ENCODE measurements around the gene GPAT2. TPM values are rescaled to one million over a fixed set of nuclear protein-coding genes. Genes with fewer than 3 reads are reported as not detected.
"Not testable (repeated sequence)": the region's sequence is repeated elsewhere in the genome, so short reads cannot be mapped to it uniquely, and the experiment has no call there.

GPAT2 gene
- total RNA-seq, 8 experiments from 2014 or later = 0.05 to 3.2 (median 0.41) TPM

DNA sequence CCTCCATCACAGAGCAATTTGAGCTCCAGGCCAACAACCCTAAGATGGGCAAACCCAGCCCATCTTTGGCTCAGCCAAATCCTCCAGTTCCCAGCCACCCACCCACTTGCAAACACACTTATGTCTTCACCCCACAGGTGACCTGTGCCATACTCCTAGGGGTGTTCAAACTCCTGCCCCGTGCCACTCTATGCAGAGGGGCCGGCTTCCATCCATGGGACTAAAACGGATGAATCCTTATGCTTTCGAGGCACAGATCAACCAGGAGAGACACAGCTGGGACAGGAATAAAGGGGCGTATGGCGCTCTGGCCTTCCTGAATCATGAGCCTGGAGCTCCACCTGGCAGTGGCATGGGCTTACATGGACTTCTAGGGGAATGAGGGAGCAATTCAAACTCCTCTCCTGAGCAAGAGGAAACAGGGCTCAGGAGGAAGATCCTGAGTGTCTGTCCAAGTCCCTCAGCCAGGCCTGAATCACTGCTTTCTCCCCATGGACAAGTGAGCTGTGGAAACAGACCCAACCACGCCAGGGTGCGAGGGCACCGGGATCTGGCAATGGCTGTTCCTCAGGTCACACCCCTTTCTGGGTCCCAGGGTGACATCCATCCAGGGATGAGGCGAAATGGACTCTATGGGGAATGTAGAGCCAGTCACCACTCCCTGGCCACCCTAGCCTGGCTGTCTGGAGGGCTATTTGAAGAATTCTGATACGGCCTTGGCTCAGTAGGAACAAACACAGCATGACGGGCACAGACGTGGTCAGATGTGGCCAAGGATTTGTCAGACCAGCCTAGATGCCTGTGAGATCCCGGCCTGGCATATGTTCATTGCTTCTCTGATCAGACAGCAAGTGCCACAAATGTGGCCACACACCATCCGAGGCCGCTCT is 36.6 kb upstream of the GPAT2 start:
- not testable (repeated sequence) for ATAC-seq (replicated peaks in 6 of 8); H3K27ac ChIP-seq; H3K4me1 ChIP-seq (replicated peaks in 1 of 2); H3K4me3 ChIP-seq
- in situ Hi-C loops (cut with MboI; ENCODE audit: low pct_unique_long_range_greater_than_20kb in 2 of 9, low sequenced_read_pairs in 9 of 9, unreplicated experiment in 9 of 9) = loop anchor here in 2 of 9 experiments (25.0 kb wide), 1 partner anchor 1591 kb away; the partner anchor contains the start of genes ACTR1B (in 2 of the 2) and C2orf92 (in 2 of the 2)
- WGBS, 10 experiments = 45 to 100% (median 94%) methylated on average over 1 to 5 of the region's 16 CpGs; no CpG with 5 or more reads in 5 of the 10 experiments

- not testable (repeated sequence) for ATAC-seq (replicated peaks in 6 of 8); H3K4me3 ChIP-seq; H3K27ac ChIP-seq; H3K4me1 ChIP-seq (replicated peaks in 1 of 2)
- in situ Hi-C loops (cut with MboI; ENCODE audit: low pct_unique_long_range_greater_than_20kb in 2 of 9, low sequenced_read_pairs in 9 of 9, unreplicated experiment in 9 of 9) = loop anchor here in 2 of 9 experiments (25.0 kb wide), 1 partner anchor 1592 kb away; the partner anchor contains the start of genes ACTR1B (in 2 of the 2) and C2orf92 (in 2 of the 2)
- 40 to 100% (median 60%) methylated on average over 1 of the region's 5 CpGs; no CpG with 5 or more reads in 5 of the 10 experiments for WGBS, 10 experiments
These were observed 35.6 kb upstream of the GPAT2 start for GRCh38 chr2:96070351-96070750.

- 60% methylated on average over 1 of the region's 8 CpGs; no CpG with 5 or more reads in 8 of the 10 experiments for WGBS, 10 experiments
- in situ Hi-C loops (cut with MboI; ENCODE audit: low pct_unique_long_range_greater_than_20kb in 2 of 9, low sequenced_read_pairs in 9 of 9, unreplicated experiment in 9 of 9) = loop anchor here in 2 of 9 experiments (25.0 kb wide), 1 partner anchor 1592 kb away; the partner anchor contains the start of genes ACTR1B (in 2 of the 2) and C2orf92 (in 2 of the 2)
- H3K4me3 ChIP-seq; H3K4me1 ChIP-seq (replicated peaks in 1 of 2); H3K27ac ChIP-seq: not testable (repeated sequence)
- ATAC-seq (replicated peaks in 6 of 8) = peak in 3 of 8 experiments; percentile 12 to 46 (median 23)
These were observed 35.2 kb upstream of the GPAT2 start for GRCh38 chr2:96069878-96070277.

DNA sequence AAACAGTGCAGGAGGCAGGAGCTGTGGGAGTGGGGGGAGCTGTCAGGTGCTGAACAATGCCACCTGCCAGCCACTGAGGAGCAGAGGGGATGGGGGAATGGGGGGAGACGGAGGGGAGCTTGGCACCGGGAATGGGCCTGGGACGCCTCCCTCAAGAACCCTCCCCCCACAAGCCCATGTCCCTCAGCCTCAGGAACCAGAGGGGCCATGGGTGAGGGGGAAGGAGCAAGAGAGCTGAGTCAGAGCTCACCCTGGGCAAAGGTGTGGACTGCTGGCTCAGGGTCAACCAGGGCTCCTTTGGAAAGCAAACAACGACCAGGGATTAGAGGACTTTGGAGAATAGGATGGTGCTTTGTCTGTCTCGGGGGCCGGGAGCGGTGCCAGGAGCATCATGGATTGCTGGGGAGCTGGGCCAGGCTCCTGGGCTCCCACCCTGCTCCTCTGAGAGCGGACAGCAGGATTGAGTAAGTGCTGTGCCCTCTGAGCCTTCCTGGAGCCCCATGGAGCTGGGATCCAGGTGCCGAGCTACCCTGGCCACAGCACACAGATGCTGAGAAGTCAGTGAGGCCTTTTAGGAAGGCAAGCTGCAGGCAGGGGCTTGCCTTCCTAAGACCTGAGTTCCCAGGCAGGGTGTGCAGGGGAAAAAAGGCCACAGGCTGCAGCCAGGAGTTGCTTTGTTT is 33.3 kb upstream of the GPAT2 start:
- in situ Hi-C loops (cut with MboI; ENCODE audit: low pct_unique_long_range_greater_than_20kb in 2 of 9, low sequenced_read_pairs in 9 of 9, unreplicated experiment in 9 of 9) = loop anchor here in 2 of 9 experiments (25.0 kb wide), 1 partner anchor 1594 kb away; the partner anchor contains the start of genes ACTR1B (in 2 of the 2) and C2orf92 (in 2 of the 2)
- 78 to 100% methylated on average over 1 to 2 of the region's 9 CpGs; no CpG with 5 or more reads in 8 of the 10 experiments for WGBS, 10 experiments
- H3K27ac ChIP-seq; ATAC-seq (replicated peaks in 6 of 8); H3K4me1 ChIP-seq (replicated peaks in 1 of 2); H3K4me3 ChIP-seq: not testable (repeated sequence)

DNA sequence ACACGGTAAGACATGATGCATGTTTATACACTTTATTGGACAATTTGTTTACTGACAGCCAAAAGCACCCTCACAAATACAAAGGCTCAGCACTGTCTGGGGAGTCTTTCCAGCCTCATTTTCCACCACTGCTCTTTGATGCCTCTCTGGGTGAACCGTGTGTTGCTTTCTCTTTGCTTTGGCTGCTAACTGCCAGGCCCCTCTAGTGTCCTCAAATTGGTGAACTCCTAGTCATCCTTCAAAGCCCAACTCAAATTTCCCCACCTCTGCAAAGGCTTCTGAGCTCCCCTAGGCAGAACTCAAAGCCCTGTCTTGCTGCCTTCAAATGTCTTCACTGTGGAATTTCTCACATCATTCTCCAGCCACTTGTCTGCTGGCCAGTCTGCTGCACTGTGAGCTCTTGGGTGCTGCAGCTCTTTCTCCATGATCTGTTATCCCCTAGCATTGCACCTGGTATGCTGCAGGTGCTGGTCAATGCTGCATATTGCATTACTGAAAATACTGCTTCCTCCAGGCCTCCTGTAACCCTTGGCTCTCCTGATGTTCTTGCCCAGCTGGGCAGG is 32.5 kb upstream of the GPAT2 start:
- not testable (repeated sequence) for H3K4me1 ChIP-seq (replicated peaks in 1 of 2); ATAC-seq (replicated peaks in 6 of 8); H3K27ac ChIP-seq; H3K4me3 ChIP-seq
- WGBS, 10 experiments = 44 to 89% methylated on average over 1 to 2 of the region's 2 CpGs; no CpG with 5 or more reads in 8 of the 10 experiments
- in situ Hi-C loops (cut with MboI; ENCODE audit: low pct_unique_long_range_greater_than_20kb in 2 of 9, low sequenced_read_pairs in 9 of 9, unreplicated experiment in 9 of 9) = loop anchor here in 2 of 9 experiments (25.0 kb wide), 1 partner anchor 1595 kb away; the partner anchor contains the start of genes ACTR1B (in 2 of the 2) and C2orf92 (in 2 of the 2)

- not testable (repeated sequence) for ATAC-seq (replicated peaks in 6 of 8); H3K4me1 ChIP-seq (replicated peaks in 1 of 2); H3K27ac ChIP-seq; H3K4me3 ChIP-seq
- in situ Hi-C loops (cut with MboI; ENCODE audit: low pct_unique_long_range_greater_than_20kb in 2 of 9, low sequenced_read_pairs in 9 of 9, unreplicated experiment in 9 of 9) = loop anchor here in 2 of 9 experiments (25.0 kb wide), 1 partner anchor 1596 kb away; the partner anchor contains the start of genes ACTR1B (in 2 of the 2) and C2orf92 (in 2 of the 2)
- WGBS, 10 experiments = no CpG with 5 or more reads among the region's 7 CpGs
These were observed 31.8 kb upstream of the GPAT2 start for GRCh38 chr2:96066511-96066910.

DNA sequence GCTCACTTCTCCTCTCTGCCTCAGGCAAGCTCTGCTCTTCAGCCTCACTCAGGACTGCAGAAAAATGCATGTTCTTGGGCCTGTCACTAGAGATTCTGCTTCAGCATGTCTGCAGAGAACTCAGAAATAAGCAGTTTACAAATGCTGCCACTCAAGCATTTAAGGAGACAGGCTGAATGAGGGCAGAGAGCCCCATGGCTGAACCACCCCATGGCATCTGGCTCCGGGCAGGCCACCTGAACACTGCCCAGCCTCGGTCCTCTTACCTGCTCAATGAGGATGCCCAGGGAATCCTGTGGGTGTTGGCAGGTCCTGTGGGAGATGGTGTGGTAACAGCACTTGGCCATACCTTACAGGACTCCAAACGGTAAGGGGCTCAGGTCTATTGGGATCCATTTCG is 31.2 kb upstream of the GPAT2 start:
- ATAC-seq (replicated peaks in 6 of 8); H3K27ac ChIP-seq; H3K4me3 ChIP-seq; H3K4me1 ChIP-seq (replicated peaks in 1 of 2): not testable (repeated sequence)
- in situ Hi-C loops (cut with MboI; ENCODE audit: low pct_unique_long_range_greater_than_20kb in 2 of 9, low sequenced_read_pairs in 9 of 9, unreplicated experiment in 9 of 9) = loop anchor here in 2 of 9 experiments (25.0 kb wide), 1 partner anchor 1596 kb away; the partner anchor contains the start of genes ACTR1B (in 2 of the 2) and C2orf92 (in 2 of the 2)
- WGBS, 10 experiments = no CpG with 5 or more reads among the region's 4 CpGs

DNA sequence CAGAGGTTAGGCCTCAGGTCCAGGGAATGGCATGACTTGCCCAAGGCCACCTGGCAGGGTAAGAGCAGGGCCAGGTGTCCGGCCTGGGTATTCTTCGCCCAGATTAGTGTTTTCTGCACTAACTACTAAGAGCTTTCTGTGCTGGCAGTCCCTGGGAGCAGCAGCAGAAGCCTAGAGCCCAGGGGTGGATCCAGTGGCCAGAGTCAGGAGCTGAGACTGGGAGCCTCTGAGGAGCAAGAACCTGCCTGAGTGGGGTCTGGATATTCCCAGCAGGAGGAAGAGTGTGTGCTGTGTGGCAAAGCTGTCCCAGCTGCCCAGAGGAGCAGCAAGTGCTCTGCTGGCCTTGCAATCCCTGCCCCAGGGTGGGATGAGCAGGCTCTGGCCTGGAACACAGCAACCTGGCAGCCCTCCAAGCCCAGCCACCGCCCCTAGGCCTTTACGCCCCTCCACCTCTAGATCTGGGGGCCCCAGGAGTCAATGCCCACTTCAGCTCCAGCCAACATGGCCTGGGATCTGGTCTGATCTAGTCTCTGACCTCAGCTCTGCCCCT is 30.7 kb upstream of the GPAT2 start:
- H3K27ac ChIP-seq = no peak overlapping the region
- ATAC-seq (replicated peaks in 6 of 8) = no peak
- H3K4me3 ChIP-seq = no peak overlapping the region
- in situ Hi-C loops (cut with MboI; ENCODE audit: low pct_unique_long_range_greater_than_20kb in 2 of 9, low sequenced_read_pairs in 9 of 9, unreplicated experiment in 9 of 9) = loop anchor here in 2 of 9 experiments (25.0 kb wide), 1 partner anchor 1597 kb away; the partner anchor contains the start of genes ACTR1B (in 2 of the 2) and C2orf92 (in 2 of the 2)
- 10 to 100% (median 85%) methylated on average over 1 to 4 of the region's 4 CpGs; no CpG with 5 or more reads in 6 of the 10 experiments for WGBS, 10 experiments
- peaks cover 0 to 3% of the 10 kb centered on the region in 2 donors for H3K4me1 ChIP-seq (replicated peaks in 1 of 2)

DNA sequence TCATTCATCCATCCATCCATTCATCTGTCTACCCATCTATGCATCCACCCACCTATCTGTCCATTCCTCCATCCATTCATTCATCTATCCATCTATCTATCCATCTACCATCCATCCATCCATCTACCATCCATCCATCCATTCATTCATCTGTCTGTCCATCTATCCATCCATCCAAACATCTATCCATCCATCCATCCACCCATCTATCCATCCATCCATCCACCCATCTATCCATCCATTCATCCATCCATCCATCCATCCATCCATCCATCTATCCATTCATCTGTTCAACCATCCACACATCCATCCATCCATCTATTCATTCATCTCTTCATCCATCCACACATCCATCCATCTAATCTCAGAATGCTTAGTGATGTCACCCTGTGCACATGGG is 30.0 kb upstream of the GPAT2 start:
- H3K4me1 ChIP-seq (replicated peaks in 1 of 2); H3K27ac ChIP-seq; ATAC-seq (replicated peaks in 6 of 8); H3K4me3 ChIP-seq: not testable (repeated sequence)
- in situ Hi-C loops (cut with MboI; ENCODE audit: low pct_unique_long_range_greater_than_20kb in 2 of 9, low sequenced_read_pairs in 9 of 9, unreplicated experiment in 9 of 9) = loop anchor here in 2 of 9 experiments (25.0 kb wide), 1 partner anchor 1598 kb away; the partner anchor contains the start of genes ACTR1B (in 2 of the 2) and C2orf92 (in 2 of the 2)

DNA sequence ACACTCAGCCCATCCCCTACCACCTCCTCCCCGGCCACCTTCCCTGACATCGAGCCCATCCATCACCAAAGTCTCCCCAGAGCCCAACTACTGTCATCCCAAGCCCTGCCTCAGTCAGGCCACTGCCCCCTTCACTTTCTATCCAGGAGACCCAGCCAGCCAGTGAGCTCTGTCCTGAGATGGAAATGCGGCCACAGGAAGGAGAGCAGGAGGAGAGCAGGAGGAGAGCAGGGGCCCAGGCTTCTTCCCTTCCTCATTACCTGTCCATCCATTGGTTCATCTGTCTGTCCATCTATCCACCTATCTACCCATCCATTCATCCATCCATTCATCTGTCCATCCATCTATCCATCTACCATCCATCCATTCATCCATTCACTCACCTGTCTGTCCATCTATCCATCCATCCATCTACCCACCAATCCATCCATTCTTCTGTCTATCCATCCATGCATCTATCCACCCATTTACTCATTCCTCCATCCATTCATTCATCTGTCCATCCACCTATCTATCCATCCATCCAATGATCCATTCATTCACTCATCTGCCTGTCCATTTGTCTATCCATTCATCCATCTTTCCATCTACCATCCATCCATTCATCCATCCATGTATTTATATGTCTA is 29.4 kb upstream of the GPAT2 start:
- ATAC-seq (replicated peaks in 6 of 8); H3K27ac ChIP-seq; H3K4me3 ChIP-seq; H3K4me1 ChIP-seq (replicated peaks in 1 of 2): not testable (repeated sequence)
- in situ Hi-C loops (cut with MboI; ENCODE audit: low pct_unique_long_range_greater_than_20kb in 2 of 9, low sequenced_read_pairs in 9 of 9, unreplicated experiment in 9 of 9) = loop anchor here in 2 of 9 experiments (25.0 kb wide), 1 partner anchor 1598 kb away; the partner anchor contains the start of genes ACTR1B (in 2 of the 2) and C2orf92 (in 2 of the 2)
- 100% methylated on average over 1 of the region's 3 CpGs; no CpG with 5 or more reads in 8 of the 10 experiments for WGBS, 10 experiments

- not testable (repeated sequence) for H3K4me3 ChIP-seq; H3K27ac ChIP-seq; H3K4me1 ChIP-seq (replicated peaks in 1 of 2)
- ATAC-seq (replicated peaks in 6 of 8) = peak; percentile 88 to 96 (median 95)
- WGBS, 10 experiments = 60% methylated on average over 1 of the region's 12 CpGs; no CpG with 5 or more reads in 9 of the 10 experiments
- in situ Hi-C loops (cut with MboI; ENCODE audit: low pct_unique_long_range_greater_than_20kb in 2 of 9, low sequenced_read_pairs in 9 of 9, unreplicated experiment in 9 of 9) = loop anchor here in 2 of 9 experiments (25.0 kb wide), 1 partner anchor 1599 kb away; the partner anchor contains the start of genes ACTR1B (in 2 of the 2) and C2orf92 (in 2 of the 2)
These were observed 28.6 kb upstream of the GPAT2 start for GRCh38 chr2:96063116-96063899.

Measured in motor neuron (in vitro differentiated cells).